H9 (cell line): ENCODE measurements around the gene OPA3. TPM values are rescaled to one million over a fixed set of nuclear protein-coding genes. Genes with fewer than 3 reads are reported as not detected.

Source experiments
- DNase-seq: peaks from one replicate; pipeline ENCODE4 v3.0.0-alpha.2; 2017
- H2AFZ ChIP-seq: one replicate; pipeline ENCODE4 v1.6.1; 2013; ENCODE audit warnings: mild to moderate bottlenecking, low read length, control low read depth, moderate library complexity
- H2AK5ac ChIP-seq: 2 replicates; pipeline ENCODE4 v1.6.1; 2013; ENCODE audit warnings: low read length, control low read depth, mixed read lengths; ENCODE audit not compliant: insufficient read length
- H2BK120ac ChIP-seq: one replicate; pipeline ENCODE4 v1.6.1; 2013; ENCODE audit warnings: low read depth, mild to moderate bottlenecking, low read length, control low read depth, inconsistent platforms; ENCODE audit not compliant: poor library complexity, severe bottlenecking
- H2BK12ac ChIP-seq: 2 replicates; pipeline ENCODE4 v1.6.1; 2013; ENCODE audit warnings: low read length, control low read depth, mixed read lengths, low read depth; ENCODE audit not compliant: insufficient read length
- H2BK15ac ChIP-seq: 2 replicates; pipeline ENCODE4 v1.6.1; 2013; ENCODE audit warnings: low read depth, low read length, control low read depth
- H2BK20ac ChIP-seq: one replicate; pipeline ENCODE4 v1.6.1; 2013; ENCODE audit warnings: low read depth, mild to moderate bottlenecking, low read length, control low read depth, inconsistent platforms; ENCODE audit not compliant: poor library complexity, severe bottlenecking
- H2BK5ac ChIP-seq: 2 replicates; pipeline ENCODE4 v1.6.1; 2013; ENCODE audit warnings: low read length, control low read depth, mixed read lengths; ENCODE audit not compliant: insufficient read length
- H3K14ac ChIP-seq: 2 replicates; pipeline ENCODE4 v1.6.1; 2013; ENCODE audit warnings: low read length, control low read depth; ENCODE audit not compliant: insufficient read depth
- H3K18ac ChIP-seq: 2 replicates; pipeline ENCODE4 v1.6.1; 2013; ENCODE audit warnings: low read depth, mild to moderate bottlenecking, mixed read lengths, low read length, control low read depth; ENCODE audit not compliant: insufficient read length
- H3K23ac ChIP-seq: 2 replicates; pipeline ENCODE4 v1.6.1; 2013; ENCODE audit warnings: low read length, control low read depth, mixed read lengths, low read depth; ENCODE audit not compliant: insufficient read length
- H3K23me2 ChIP-seq: 2 replicates; pipeline ENCODE4 v1.6.1; 2013; ENCODE audit warnings: low read depth, mild to moderate bottlenecking, mixed read lengths, low read length, control low read depth; ENCODE audit not compliant: insufficient read length, poor library complexity, severe bottlenecking
- H3K27ac ChIP-seq: 2 replicates; pipeline ENCODE4 v1.5.1; 2013; ENCODE audit warnings: low read length, control low read depth, mixed read lengths, low read depth; ENCODE audit not compliant: insufficient read length
- H3K27me3 ChIP-seq: 2 replicates; pipeline ENCODE4 v1.6.1; 2013; ENCODE audit warnings: low read length, control low read depth, inconsistent platforms; ENCODE audit not compliant: insufficient read depth
- H3K4ac ChIP-seq: 2 replicates; pipeline ENCODE4 v1.6.1; 2013; ENCODE audit warnings: low read depth, mild to moderate bottlenecking, control low read depth, inconsistent platforms, low read length, moderate library complexity
- H3K4me1 ChIP-seq: 2 replicates; pipeline ENCODE4 v1.6.1; 2013; ENCODE audit warnings: low read length, control low read depth, inconsistent platforms; ENCODE audit not compliant: insufficient read depth
- H3K4me2 ChIP-seq: 2 replicates; pipeline ENCODE4 v1.6.1; 2013; ENCODE audit warnings: low read length, control low read depth, mixed read lengths; ENCODE audit not compliant: insufficient read length, insufficient read depth
- H3K56ac ChIP-seq: 2 replicates; pipeline ENCODE4 v1.6.1; 2013; ENCODE audit warnings: low read depth, mild to moderate bottlenecking, mixed read lengths, low read length, control low read depth; ENCODE audit not compliant: insufficient read length
- H3K79me1 ChIP-seq: 2 replicates; pipeline ENCODE4 v1.6.1; 2013; ENCODE audit warnings: low read depth, mild to moderate bottlenecking, moderate library complexity, low read length, control low read depth, inconsistent platforms; ENCODE audit not compliant: insufficient read depth, poor library complexity, severe bottlenecking
- H3K79me2 ChIP-seq: 2 replicates; pipeline ENCODE4 v1.6.1; 2013; ENCODE audit warnings: low read length, control low read depth, inconsistent platforms; ENCODE audit not compliant: insufficient read depth
- H3K9ac ChIP-seq: 2 replicates; pipeline ENCODE4 v1.6.1; 2013; ENCODE audit warnings: low read length, control low read depth, mixed read lengths; ENCODE audit not compliant: insufficient read length; ENCODE audit errors: extremely low read depth
- H3K9me3 ChIP-seq: one replicate; pipeline ENCODE4 v1.6.1; 2013; ENCODE audit warnings: low read depth, low read length, inconsistent platforms; ENCODE audit not compliant: control insufficient read depth
- H3T11ph ChIP-seq: one replicate; pipeline ENCODE4 v1.6.1; 2013; ENCODE audit warnings: mild to moderate bottlenecking, low read length, control low read depth, inconsistent platforms
- H4K20me1 ChIP-seq: one replicate; pipeline ENCODE4 v1.6.1; 2013; ENCODE audit not compliant: control insufficient read depth, insufficient read length, insufficient read depth
- H4K5ac ChIP-seq: 2 replicates; pipeline ENCODE4 v1.6.1; 2013; ENCODE audit warnings: low read depth, mild to moderate bottlenecking, mixed read lengths, low read length, control low read depth; ENCODE audit not compliant: insufficient read length
- H4K8ac ChIP-seq: replicated peaks from 2 replicates; pipeline ENCODE4 v1.6.1; 2013; ENCODE audit warnings: low read length, control low read depth, mixed read lengths, low read depth; ENCODE audit not compliant: insufficient read length
- H4K91ac ChIP-seq: 2 replicates; pipeline ENCODE4 v1.6.1; 2013; ENCODE audit warnings: low read depth, mild to moderate bottlenecking, moderate library complexity, mixed read lengths, low read length, control low read depth; ENCODE audit not compliant: insufficient read length
- H3K27ac Mint-ChIP-seq, 3 experiments: 2 replicates in 2 of 3; 3 replicates in 1 of 3; pipeline ENCODE4 v1.8.0; 2020 to 2021; ENCODE audit warnings: mixed read lengths in 3 of 3, mild to moderate bottlenecking in 1 of 3, moderate library complexity in 1 of 3
- H3K27me3 Mint-ChIP-seq: 2 replicates; pipeline ENCODE4 v1.8.0; 2021; ENCODE audit warnings: low read depth, mild to moderate bottlenecking, moderate library complexity, mixed read lengths
- H3K36me3 Mint-ChIP-seq, 3 experiments: 2 replicates in 2 of 3; 3 replicates in 1 of 3; pipeline ENCODE4 v1.8.0; 2020 to 2021; ENCODE audit warnings: low read depth in 3 of 3, mixed read lengths in 3 of 3; ENCODE audit not compliant: insufficient read depth in 1 of 3
- H3K4me1 Mint-ChIP-seq, 2 experiments: 2 replicates each; pipeline ENCODE4 v1.8.0; 2020; ENCODE audit warnings: mixed read lengths in 2 of 2
- H3K4me3 Mint-ChIP-seq, 2 experiments: 2 replicates in 1 of 2; 3 replicates in 1 of 2; pipeline ENCODE4 v1.8.0; 2020 to 2021; ENCODE audit warnings: mild to moderate bottlenecking in 2 of 2, mixed read lengths in 2 of 2, moderate library complexity in 1 of 2
- H3K9me3 Mint-ChIP-seq, 2 experiments: 2 replicates in 1 of 2; 3 replicates in 1 of 2; pipeline ENCODE4 v1.8.0; 2020; ENCODE audit warnings: mild to moderate bottlenecking in 2 of 2, mixed read lengths in 2 of 2, moderate library complexity in 1 of 2
- CTCF ChIP-seq: fragments of 200-600 bp; sonication (generic); conservative IDR thresholded peaks from 3 replicates; pipeline ENCODE4 v1.8.0; 2021; ENCODE audit warnings: antibody characterized with exemption, mild to moderate bottlenecking
- WGBS: extraction: QIAGEN DNeasy Blood & Tissue Kit; methylation state at CpG from one replicate; pipeline ENCODE4 v1.1.7; 2013; ENCODE audit warnings: missing lambda C conversion rate, low lambda C conversion rate, mixed read lengths; ENCODE audit not compliant: insufficient read length; ENCODE audit errors: extremely low coverage; 5-methylcytosine and 5-hydroxymethylcytosine counted together
- total RNA-seq: library from RNA; stranded (reverse); gene quantifications from 2 replicates; pipeline ENCODE4 v1.2.1, GENCODE V29; 2021

OPA3 gene
- total RNA-seq, 1 experiment from 2014 or later, result 13.0 TPM

GRCh38 chr19:45505151-45505995 is 79.2 kb downstream of the OPA3 start:
- no peaks in the 10 kb centered on the region for H4K20me1 ChIP-seq
- H4K5ac ChIP-seq, result no peak overlapping the region
- no peak overlapping the region for H3K4ac ChIP-seq
- H3K23me2 ChIP-seq, result peaks cover 20% of the 10 kb centered on the region
- no peak overlapping the region for H3K14ac ChIP-seq
- H3K27me3 ChIP-seq, result no peaks in the 10 kb centered on the region
- no peak overlapping the region for H3K9ac ChIP-seq
- Mint-ChIP-seq H3K27me3 (peaks cover 6% of the 10 kb centered on the region), H3K36me3 (peaks cover 0 to 9% (median 0%) of the 10 kb centered on the region in 3 experiments; a peak in 2 of 7 replicates), H3K27ac (peak overlapping the region in 1 of 3 experiments; percentile 73; a peak in 1 of 7 replicates), H3K4me3 (peak overlapping the region; percentile 72 to 81; a peak in 4 of 5 replicates), H3K4me1 (peaks cover 28 to 42% of the 10 kb centered on the region in 2 experiments), H3K9me3 (no peaks in the 10 kb centered on the region; a peak in 1 of 5 replicates)
- no peak for DNase-seq
- peaks cover 18% of the 10 kb centered on the region; the same call in 1 of the 2 replicates for H3K79me2 ChIP-seq
- H2BK120ac ChIP-seq, result no peak overlapping the region
- no peak overlapping the region for H3K4me2 ChIP-seq
- H4K91ac ChIP-seq, result no peak overlapping the region
- H2AK5ac ChIP-seq, result no peak overlapping the region
- no peak overlapping the region for H3T11ph ChIP-seq
- H3K56ac ChIP-seq, result no peak overlapping the region
- H3K4me1 ChIP-seq, result peaks cover 4% of the 10 kb centered on the region; the same call in 1 of the 2 replicates
- no peak overlapping the region for H2BK20ac ChIP-seq
- WGBS, result no CpG with 5 or more reads among the region's 8 CpGs
- TF ChIP-seq CTCF, result no peak
- no peak overlapping the region for H3K23ac ChIP-seq
- no peak overlapping the region for H2BK12ac ChIP-seq
- H2AFZ ChIP-seq, result no peak overlapping the region
- peaks cover 3% of the 10 kb centered on the region for H3K79me1 ChIP-seq
- H3K9me3 ChIP-seq, result no peaks in the 10 kb centered on the region
- no peak overlapping the region for H3K18ac ChIP-seq
- no peak overlapping the region for H3K27ac ChIP-seq
- H2BK5ac ChIP-seq, result no peak overlapping the region
- no peak overlapping the region for H2BK15ac ChIP-seq
- no peak overlapping the region for H4K8ac ChIP-seq
